K562 (cell line): ENCODE results near the gene IL34.

Source experiments
- CEBPB ChIP-seq: fragments of 450-650 bp; IDR thresholded peaks from 2 replicates; pipeline ENCODE4 v1.6.1; 2016; ENCODE audit warnings: missing genetic modification characterization, missing compliant biosample characterization
- RNF2 ChIP-seq: sonication (generic); IDR thresholded peaks from 2 replicates; pipeline ENCODE4 v1.6.1; 2016
- SMARCE1 ChIP-seq: fragments of 450-650 bp; IDR thresholded peaks from 2 replicates; pipeline ENCODE4 v1.7.1; 2016; ENCODE audit warnings: mild to moderate bottlenecking
- SRF ChIP-seq, 2 experiments: fragments of 250-450, 450-650 bp in 1 of 2; sonication (Bioruptor Pico) in 1 of 2; sonication (generic) in 1 of 2; formaldehyde crosslinking; IDR thresholded peaks; 2 replicates each; pipeline versions ENCODE4 v1.5.0 to v1.5.1; 2020 to 2022; ENCODE audit warnings: mild to moderate bottlenecking in 1 of 2, missing genetic modification reagents in 1 of 2
- TF ChIP-seq, protein P1 (sequence below), 3 experiments: IDR thresholded peaks in 2 of 3; conservative IDR thresholded peaks in 1 of 3; 2 replicates each; pipeline ENCODE4 v1.5.1; 2011 to 2012; ENCODE audit warnings: low read length in 3 of 3, mild to moderate bottlenecking in 3 of 3, control low read depth in 2 of 3, improper control_type of control experiment in 1 of 3, inconsistent platforms in 1 of 3, low read depth in 1 of 3, mixed read lengths in 1 of 3, moderate library complexity in 1 of 3; ENCODE audit not compliant: insufficient read depth in 2 of 3

GRCh38 chr16:70692873-70693671, 46.7 kb downstream of the IL34 start:
- TF ChIP-seq, protein P1, sequence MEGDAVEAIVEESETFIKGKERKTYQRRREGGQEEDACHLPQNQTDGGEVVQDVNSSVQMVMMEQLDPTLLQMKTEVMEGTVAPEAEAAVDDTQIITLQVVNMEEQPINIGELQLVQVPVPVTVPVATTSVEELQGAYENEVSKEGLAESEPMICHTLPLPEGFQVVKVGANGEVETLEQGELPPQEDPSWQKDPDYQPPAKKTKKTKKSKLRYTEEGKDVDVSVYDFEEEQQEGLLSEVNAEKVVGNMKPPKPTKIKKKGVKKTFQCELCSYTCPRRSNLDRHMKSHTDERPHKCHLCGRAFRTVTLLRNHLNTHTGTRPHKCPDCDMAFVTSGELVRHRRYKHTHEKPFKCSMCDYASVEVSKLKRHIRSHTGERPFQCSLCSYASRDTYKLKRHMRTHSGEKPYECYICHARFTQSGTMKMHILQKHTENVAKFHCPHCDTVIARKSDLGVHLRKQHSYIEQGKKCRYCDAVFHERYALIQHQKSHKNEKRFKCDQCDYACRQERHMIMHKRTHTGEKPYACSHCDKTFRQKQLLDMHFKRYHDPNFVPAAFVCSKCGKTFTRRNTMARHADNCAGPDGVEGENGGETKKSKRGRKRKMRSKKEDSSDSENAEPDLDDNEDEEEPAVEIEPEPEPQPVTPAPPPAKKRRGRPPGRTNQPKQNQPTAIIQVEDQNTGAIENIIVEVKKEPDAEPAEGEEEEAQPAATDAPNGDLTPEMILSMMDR (IDR thresholded peaks at IDR 0.05 in 2 of 3, conservative IDR thresholded peaks at IDR 0.05 in 1 of 3; ENCODE audit: insufficient read depth in 2 of 3, low read depth in 1 of 3, low read length in 3 of 3): no peak
- TF ChIP-seq SRF (CRISPR knock-in tag; IDR thresholded peaks at IDR 0.05): no peak
- no peak for TF ChIP-seq SMARCE1
- no peak for TF ChIP-seq RNF2
- no peak for TF ChIP-seq CEBPB
